Measurements from ENCODE around the gene NOTUM. TPM values are rescaled to one million over a fixed set of nuclear protein-coding genes. Genes with fewer than 3 reads are reported as not detected.

Gene NOTUM
- total RNA-seq, 8 experiments from 2014 or later: 0.08 to 1.3 (median 0.40) TPM; not detected in 2

- ATAC-seq (replicated peaks in 6 of 8): no peak
- in situ Hi-C loops (cut with MboI; ENCODE audit: low pct_unique_long_range_greater_than_20kb in 2 of 9, low sequenced_read_pairs in 9 of 9, unreplicated experiment in 9 of 9): no loop called here
- WGBS, 10 experiments: 60 to 80% methylated on average over 1 to 2 of the region's 32 CpGs; no CpG with 5 or more reads in 8 of the 10 experiments
- Histone ChIP-seq H3K27ac (no peak overlapping the region), H3K4me1 (replicated peaks in 1 of 2) (peaks cover 0 to 12% of the 10 kb centered on the region in 2 donors), H3K4me3 (no peak overlapping the region)
Observed at GRCh38 chr17:82000803-82001570, 40.0 kb upstream of the NOTUM start.

GRCh38 chr17:81999976-82000802 lies 39.2 kb upstream of the NOTUM start:
- no peak for ATAC-seq (replicated peaks in 6 of 8)
- Histone ChIP-seq H3K27ac (no peak overlapping the region), H3K4me1 (replicated peaks in 1 of 2) (peaks cover under 1 to 12% of the 10 kb centered on the region in 2 donors), H3K4me3 (no peak overlapping the region)
- in situ Hi-C loops (cut with MboI; ENCODE audit: low pct_unique_long_range_greater_than_20kb in 2 of 9, low sequenced_read_pairs in 9 of 9, unreplicated experiment in 9 of 9): no loop called here
- WGBS, 10 experiments: 40 to 80% (median 70%) methylated on average over 1 to 6 of the region's 36 CpGs; no CpG with 5 or more reads in 5 of the 10 experiments

DNA sequence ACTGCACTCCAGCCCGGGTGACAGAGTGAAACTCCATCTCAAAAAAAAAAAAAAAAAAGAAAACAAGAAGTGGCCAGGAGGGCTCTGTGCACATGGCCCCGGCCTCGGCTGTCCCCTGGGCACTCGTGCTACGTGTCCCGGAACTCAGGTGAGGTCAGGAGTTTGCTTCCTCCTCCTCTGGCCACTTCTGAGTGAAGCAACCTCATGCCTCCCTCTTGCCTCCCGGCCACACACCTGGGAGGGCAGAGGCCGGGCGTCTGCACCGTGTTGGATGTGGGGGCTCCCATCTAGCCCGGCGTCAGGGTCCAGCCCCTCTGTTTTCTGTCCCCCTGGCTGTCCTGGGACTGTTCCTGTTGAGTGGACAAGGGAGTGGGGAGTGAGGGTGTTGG lies 38.6 kb upstream of the NOTUM start:
- no peak overlapping the region for H3K4me3 ChIP-seq
- in situ Hi-C loops (cut with MboI; ENCODE audit: low pct_unique_long_range_greater_than_20kb in 2 of 9, low sequenced_read_pairs in 9 of 9, unreplicated experiment in 9 of 9): no loop called here
- no peak overlapping the region for H3K27ac ChIP-seq
- WGBS, 10 experiments: 80 to 100% (median 80%) methylated on average over 1 to 6 of the region's 12 CpGs; no CpG with 5 or more reads in 5 of the 10 experiments
- H3K4me1 ChIP-seq (replicated peaks in 1 of 2): peaks cover 7 to 12% of the 10 kb centered on the region in 2 donors
- ATAC-seq (replicated peaks in 6 of 8): no peak

- 73 to 100% (median 88%) methylated on average over 1 to 9 of the region's 14 CpGs; no CpG with 5 or more reads in 2 of the 10 experiments for WGBS, 10 experiments
- Histone ChIP-seq H3K4me1 (replicated peaks in 1 of 2) (peaks cover 7 to 8% of the 10 kb centered on the region in 2 donors), H3K27ac (no peak overlapping the region), H3K4me3 (no peak overlapping the region)
- in situ Hi-C loops (cut with MboI; ENCODE audit: low pct_unique_long_range_greater_than_20kb in 2 of 9, low sequenced_read_pairs in 9 of 9, unreplicated experiment in 9 of 9): no loop called here
- no peak for ATAC-seq (replicated peaks in 6 of 8)
Observed at GRCh38 chr17:81998691-81999438, 37.9 kb upstream of the NOTUM start.

- no peak for ATAC-seq (replicated peaks in 6 of 8)
- in situ Hi-C loops (cut with MboI; ENCODE audit: low pct_unique_long_range_greater_than_20kb in 2 of 9, low sequenced_read_pairs in 9 of 9, unreplicated experiment in 9 of 9): no loop called here
- Histone ChIP-seq H3K4me3 (no peak overlapping the region), H3K27ac (no peak overlapping the region), H3K4me1 (replicated peaks in 1 of 2) (peaks cover under 1 to 8% of the 10 kb centered on the region in 2 donors)
- WGBS, 10 experiments: 33 to 98% (median 80%) methylated on average over 1 to 7 of the region's 7 CpGs; no CpG with 5 or more reads in 2 of the 10 experiments
Observed at GRCh38 chr17:81998212-81998611, 37.2 kb upstream of the NOTUM start.

- peak in 1 of 8 experiments; percentile 20 for ATAC-seq (replicated peaks in 6 of 8)
- Histone ChIP-seq H3K4me1 (replicated peaks in 1 of 2) (peaks cover 11 to 19% of the 10 kb centered on the region in 2 donors), H3K27ac (no peak overlapping the region), H3K4me3 (no peak overlapping the region)
- in situ Hi-C loops (cut with MboI; ENCODE audit: low pct_unique_long_range_greater_than_20kb in 2 of 9, low sequenced_read_pairs in 9 of 9, unreplicated experiment in 9 of 9): no loop called here
- 61 to 100% (median 92%) methylated on average over 1 to 16 of the region's 30 CpGs; no CpG with 5 or more reads in 3 of the 10 experiments for whole genome bisulfite sequencing, 10 experiments
Observed at GRCh38 chr17:81996757-81997441, 35.9 kb upstream of the NOTUM start.

- ATAC-seq (replicated peaks in 6 of 8): no peak
- 93 to 100% methylated on average over 1 to 3 of the region's 28 CpGs; no CpG with 5 or more reads in 8 of the 10 experiments for WGBS, 10 experiments
- H3K4me3 ChIP-seq: no peak overlapping the region
- peaks cover 17 to 25% of the 10 kb centered on the region in 2 donors for H3K4me1 ChIP-seq (replicated peaks in 1 of 2)
- no peak overlapping the region for H3K27ac ChIP-seq
- in situ Hi-C loops (cut with MboI; ENCODE audit: low pct_unique_long_range_greater_than_20kb in 2 of 9, low sequenced_read_pairs in 9 of 9, unreplicated experiment in 9 of 9): no loop called here
Observed at GRCh38 chr17:81996232-81996756, 35.3 kb upstream of the NOTUM start.

- WGBS, 10 experiments: 93 to 100% (median 100%) methylated on average over 1 to 4 of the region's 29 CpGs; no CpG with 5 or more reads in 6 of the 10 experiments
- H3K27ac ChIP-seq: no peak overlapping the region
- H3K4me1 ChIP-seq (replicated peaks in 1 of 2): peaks cover 20 to 26% of the 10 kb centered on the region in 2 donors
- no peak for ATAC-seq (replicated peaks in 6 of 8)
- in situ Hi-C loops (cut with MboI; ENCODE audit: low pct_unique_long_range_greater_than_20kb in 2 of 9, low sequenced_read_pairs in 9 of 9, unreplicated experiment in 9 of 9): no loop called here
- no peak overlapping the region for H3K4me3 ChIP-seq
Observed at GRCh38 chr17:81995463-81996231, 34.7 kb upstream of the NOTUM start.

- H3K27ac ChIP-seq: no peak overlapping the region
- in situ Hi-C loops (cut with MboI; ENCODE audit: low pct_unique_long_range_greater_than_20kb in 2 of 9, low sequenced_read_pairs in 9 of 9, unreplicated experiment in 9 of 9): no loop called here
- ATAC-seq (replicated peaks in 6 of 8): peak in 1 of 8 experiments; percentile 1
Observed at GRCh38 chr17:81994593-81995462, 33.8 kb upstream of the NOTUM start.

DNA sequence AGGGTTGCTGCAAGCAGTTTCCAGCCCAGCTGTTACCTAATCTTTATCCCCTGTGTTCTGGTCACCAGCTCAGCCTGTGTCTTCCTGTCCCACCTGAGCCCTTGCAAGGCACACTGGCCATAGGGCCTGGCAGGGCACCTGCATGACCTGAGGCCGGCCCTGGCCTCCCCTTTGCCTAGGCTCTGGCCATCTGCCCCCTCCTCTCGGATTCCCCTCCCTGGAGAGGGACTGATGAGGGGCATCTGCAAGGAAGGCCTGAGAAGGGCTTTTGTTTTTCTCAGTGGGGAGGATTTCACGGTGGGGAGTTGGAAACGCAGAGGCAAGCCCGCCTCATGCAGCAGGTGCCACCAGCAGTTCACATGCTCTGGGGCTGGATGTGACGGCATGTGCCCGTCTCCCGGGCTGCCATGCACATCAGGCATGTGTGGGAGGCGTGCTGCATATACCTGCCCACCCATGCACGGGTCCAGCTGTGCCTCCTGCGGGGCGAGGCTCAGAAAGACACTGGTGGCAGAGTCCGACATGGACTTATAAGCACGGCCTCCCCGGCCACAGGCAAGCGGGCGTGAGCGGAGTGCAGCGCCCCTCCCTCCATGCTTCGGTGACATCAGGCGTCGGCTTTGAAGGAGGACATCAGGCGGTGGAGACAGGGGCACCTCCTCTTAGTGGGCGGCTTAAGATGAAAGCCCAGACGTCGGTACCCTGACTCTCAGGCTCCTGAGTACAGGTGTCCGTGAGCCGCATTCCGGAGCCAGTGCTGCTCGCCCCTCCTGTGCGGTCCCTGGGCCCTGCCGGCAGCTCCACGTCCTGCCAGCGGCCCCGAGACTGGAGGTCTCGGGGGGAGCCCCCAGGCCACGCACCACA lies 33.0 kb upstream of the NOTUM start:
- Histone ChIP-seq H3K27ac (no peak overlapping the region), H3K4me1 (replicated peaks in 1 of 2) (peaks cover 20 to 26% of the 10 kb centered on the region in 2 donors), H3K4me3 (no peak overlapping the region)
- in situ Hi-C loops (cut with MboI; ENCODE audit: low pct_unique_long_range_greater_than_20kb in 2 of 9, low sequenced_read_pairs in 9 of 9, unreplicated experiment in 9 of 9): no loop called here
- no peak for ATAC-seq (replicated peaks in 6 of 8)
- 79 to 100% (median 90%) methylated on average over 2 to 16 of the region's 37 CpGs; no CpG with 5 or more reads in 5 of the 10 experiments for WGBS, 10 experiments

More at GRCh38 chr17:81994593-81995462, 33.8 kb upstream of the NOTUM start:
- peaks cover 20 to 26% of the 10 kb centered on the region in 2 donors for H3K4me1 ChIP-seq (replicated peaks in 1 of 2)
- 60 to 98% (median 75%) methylated on average over 1 to 17 of the region's 39 CpGs; no CpG with 5 or more reads in 7 of the 10 experiments for WGBS, 10 experiments
- no peak overlapping the region for H3K4me3 ChIP-seq
